NB4 (cell line): ENCODE data around the gene NXPH1.

Source experiments
- DNase-seq: peaks from one replicate; pipeline ENCODE4 v3.0.0; 2010; ENCODE audit warnings: low read depth
- H3K4me3 ChIP-seq: one replicate; pipeline ENCODE4 v1.5.1; 2011; ENCODE audit warnings: mild to moderate bottlenecking, low read depth, low read length, moderate library complexity
- CTCF ChIP-seq: IDR thresholded peaks from one replicate; pipeline ENCODE4 v1.5.1; 2012; ENCODE audit warnings: low read depth, low read length
- MAX ChIP-seq: IDR thresholded peaks from 2 replicates; pipeline ENCODE4 v1.6.1; 2011; ENCODE audit warnings: low read depth, low read length
- MYC ChIP-seq: IDR thresholded peaks from 2 replicates; pipeline ENCODE4 v1.6.1; 2011; ENCODE audit warnings: low read depth, low read length
- POLR2A ChIP-seq: IDR thresholded peaks from 2 replicates; pipeline ENCODE4 v1.6.1; 2011; ENCODE audit warnings: mild to moderate bottlenecking; ENCODE audit not compliant: insufficient read length; ENCODE audit errors: extremely low read depth

The NXPH1 gene

GRCh38 chr7:8536431-8536830, 103.0 kb downstream of the NXPH1 start:
- peak; percentile 22 for DNase-seq
- no peak overlapping the region for H3K4me3 ChIP-seq
- no peak for TF ChIP-seq MAX
- TF ChIP-seq MYC: no peak
- no peak for TF ChIP-seq POLR2A
- TF ChIP-seq CTCF: no peak

- no peak overlapping the region for H3K4me3 ChIP-seq
- DNase-seq: no peak
- no peak for TF ChIP-seq MYC
- TF ChIP-seq POLR2A: no peak
- no peak for TF ChIP-seq MAX
- TF ChIP-seq CTCF: no peak
Observed at GRCh38 chr7:8549046-8549445, 115.6 kb downstream of the NXPH1 start.

GRCh38 chr7:8560501-8560900, 127.1 kb downstream of the NXPH1 start:
- DNase-seq: no peak
- H3K4me3 ChIP-seq: no peak overlapping the region
- TF ChIP-seq POLR2A: no peak

- TF ChIP-seq CTCF (no peak), MYC (no peak)
- DNase-seq: no peak
Observed at GRCh38 chr7:8561449-8561848, 128.0 kb downstream of the NXPH1 start.

GRCh38 chr7:8564281-8564680, 130.9 kb downstream of the NXPH1 start:
- TF ChIP-seq MAX (no peak), POLR2A (no peak), MYC (no peak), CTCF (no peak)
- no peak for DNase-seq
- H3K4me3 ChIP-seq: no peak overlapping the region

More at GRCh38 chr7:8561449-8561848, 128.0 kb downstream of the NXPH1 start:
- H3K4me3 ChIP-seq: no peak overlapping the region

- DNase-seq: no peak
- no peak overlapping the region for H3K4me3 ChIP-seq
- TF ChIP-seq MAX: no peak
- no peak for TF ChIP-seq POLR2A
- no peak for TF ChIP-seq CTCF
Observed at GRCh38 chr7:8566016-8566415, 132.6 kb downstream of the NXPH1 start.

- no peak for DNase-seq
- TF ChIP-seq POLR2A: no peak
- no peak for TF ChIP-seq CTCF
- TF ChIP-seq MYC: no peak
- TF ChIP-seq MAX: no peak
- no peak overlapping the region for H3K4me3 ChIP-seq
Observed at GRCh38 chr7:8567626-8568025, 134.2 kb downstream of the NXPH1 start.
